Measurements from ENCODE around the gene ACTR1B.
A peak's percentile ranks its signal among the peaks of the same experiment; 100 is the strongest.

ACTR1B gene

GRCh38 chr2:97697252-97698235, 33.7 kb upstream of the ACTR1B start:
- 32% methylated on average over 10 of the region's 14 CpGs for WGBS

DNA sequence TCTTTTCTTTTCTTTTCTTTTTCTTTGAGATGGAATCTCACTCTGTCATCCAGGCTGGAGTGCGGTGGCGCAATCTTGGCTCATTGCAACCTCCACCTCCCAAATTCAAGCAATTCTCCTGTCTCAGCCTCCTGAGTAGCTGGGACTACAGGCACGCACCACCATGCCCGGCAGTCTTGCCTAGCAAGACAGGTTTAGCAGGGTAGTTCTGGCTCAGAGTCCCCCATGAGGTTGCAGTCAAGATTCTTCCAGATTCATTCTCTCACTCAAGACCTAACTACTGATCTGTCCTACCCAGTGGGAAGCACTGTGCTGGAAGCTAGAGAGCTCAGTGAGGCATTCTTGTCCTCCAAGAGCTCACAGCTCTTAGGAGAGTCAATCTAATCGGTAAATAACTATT, 31.9 kb upstream of the ACTR1B start:
- no peaks in the 10 kb centered on the region for H3K36me3 ChIP-seq (ENCODE audit: control insufficient read depth in 1 of 2, insufficient read depth in 2 of 2, low read depth in 1 of 2, low read length in 2 of 2)
- DNase-seq, result no peak

More at GRCh38 chr2:97697252-97698235, 33.7 kb upstream of the ACTR1B start:
- no peak overlapping the region for H3K27ac ChIP-seq (ENCODE audit: low read length, poor library complexity, severe bottlenecking)
- H3K4ac ChIP-seq (ENCODE audit: low read depth in 1 of 2, low read length in 2 of 2), result no peak overlapping the region
- H3K4me1 ChIP-seq (ENCODE audit: control insufficient read depth, insufficient read depth, low read depth, low read length), result peaks cover 4% of the 10 kb centered on the region
- H3K9ac ChIP-seq (ENCODE audit: low read length), result peak overlapping the region; percentile 58
- no peak overlapping the region for H2BK5ac ChIP-seq (ENCODE audit: low read depth, low read length, poor library complexity, severe bottlenecking)
- DNase-seq, result peak; percentile 78
- H2AFZ ChIP-seq (ENCODE audit: low read depth, low read length), result no peak overlapping the region
- no peak overlapping the region for H2BK120ac ChIP-seq (ENCODE audit: low read depth, low read length)
- H3K36me3 ChIP-seq (ENCODE audit: control insufficient read depth in 1 of 2, insufficient read depth in 2 of 2, low read depth in 1 of 2, low read length in 2 of 2), result no peaks in the 10 kb centered on the region
- no peak overlapping the region for H2BK12ac ChIP-seq (ENCODE audit: low read length in 2 of 2)
- no peak overlapping the region for H3K4me2 ChIP-seq (ENCODE audit: low read length, poor library complexity, severe bottlenecking)
- no peaks in the 10 kb centered on the region for H3K27me3 ChIP-seq (ENCODE audit: control insufficient read depth in 1 of 2, insufficient read depth in 1 of 2, low read length in 2 of 2)
- no peak overlapping the region for H4K8ac ChIP-seq (ENCODE audit: low read length)
- no peak overlapping the region for H3K23ac ChIP-seq (ENCODE audit: low read length in 2 of 2)
- no peak overlapping the region for H3K18ac ChIP-seq (ENCODE audit: low read depth in 1 of 2, low read length in 2 of 2)
- H3K14ac ChIP-seq (ENCODE audit: low read length in 2 of 2), result no peak overlapping the region
- no peak overlapping the region for H2BK15ac ChIP-seq (ENCODE audit: low read depth, poor library complexity, severe bottlenecking)
- no peak overlapping the region for H2AK5ac ChIP-seq (ENCODE audit: low read length, severe bottlenecking)
- peaks cover 9% of the 10 kb centered on the region for H3K9me3 ChIP-seq (ENCODE audit: control insufficient read depth, low read length)
- no peaks in the 10 kb centered on the region for H3K79me1 ChIP-seq (replicated peaks; ENCODE audit: low read length, poor library complexity, severe bottlenecking)
- no peak overlapping the region for H4K91ac ChIP-seq (ENCODE audit: low read length)
- H3K4me3 ChIP-seq (ENCODE audit: insufficient read depth in 1 of 2, low read depth in 1 of 2, low read length in 2 of 2), result peak overlapping the region in 1 of 2 experiments; percentile 54

DNA sequence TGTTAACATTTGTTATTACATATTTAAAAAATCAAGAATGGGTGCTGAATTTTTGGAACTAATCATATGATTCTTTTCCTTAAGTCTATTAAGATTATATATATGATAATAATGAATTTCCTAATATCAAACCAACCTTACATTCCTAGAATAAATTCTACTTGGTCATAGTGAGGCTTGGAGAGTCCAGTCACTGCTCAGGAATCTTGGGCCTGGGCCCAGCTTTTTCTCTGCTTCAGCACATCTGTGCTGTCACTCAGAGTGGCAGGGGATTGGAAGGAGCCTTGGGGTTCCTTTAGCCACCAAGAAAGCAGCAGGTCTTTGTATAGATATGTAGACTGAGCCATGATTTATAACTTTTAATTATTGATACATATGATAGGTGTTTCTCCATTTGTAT, 29.6 kb upstream of the ACTR1B start:
- H2BK120ac ChIP-seq (ENCODE audit: low read depth, low read length), result no peak overlapping the region
- H3K36me3 ChIP-seq (ENCODE audit: control insufficient read depth in 1 of 2, insufficient read depth in 2 of 2, low read depth in 1 of 2, low read length in 2 of 2), result no peaks in the 10 kb centered on the region
- H3K27ac ChIP-seq (ENCODE audit: low read length, poor library complexity, severe bottlenecking), result no peak overlapping the region
- no peak overlapping the region for H2BK5ac ChIP-seq (ENCODE audit: low read depth, low read length, poor library complexity, severe bottlenecking)
- H3K4me1 ChIP-seq (ENCODE audit: control insufficient read depth, insufficient read depth, low read depth, low read length), result peaks cover 3% of the 10 kb centered on the region
- no peak overlapping the region for H3K4me2 ChIP-seq (ENCODE audit: low read length, poor library complexity, severe bottlenecking)
- no peak overlapping the region for H3K4me3 ChIP-seq (ENCODE audit: insufficient read depth in 1 of 2, low read depth in 1 of 2, low read length in 2 of 2)
- H3K14ac ChIP-seq (ENCODE audit: low read length in 2 of 2), result no peak overlapping the region
- no peak overlapping the region for H4K8ac ChIP-seq (ENCODE audit: low read length)
- H3K9me3 ChIP-seq (ENCODE audit: control insufficient read depth, low read length), result peaks cover 9% of the 10 kb centered on the region
- H3K27me3 ChIP-seq (ENCODE audit: control insufficient read depth in 1 of 2, insufficient read depth in 1 of 2, low read length in 2 of 2), result no peaks in the 10 kb centered on the region
- H2AK5ac ChIP-seq (ENCODE audit: low read length, severe bottlenecking), result no peak overlapping the region
- no peak overlapping the region for H3K18ac ChIP-seq (ENCODE audit: low read depth in 1 of 2, low read length in 2 of 2)
- no peak for DNase-seq
- H3K23ac ChIP-seq (ENCODE audit: low read length in 2 of 2), result no peak overlapping the region
- no peak overlapping the region for H3K4ac ChIP-seq (ENCODE audit: low read depth in 1 of 2, low read length in 2 of 2)
- no peak overlapping the region for H2BK15ac ChIP-seq (ENCODE audit: low read depth, poor library complexity, severe bottlenecking)
- no peak overlapping the region for H2BK12ac ChIP-seq (ENCODE audit: low read length in 2 of 2)
- H4K91ac ChIP-seq (ENCODE audit: low read length), result no peak overlapping the region
- H2AFZ ChIP-seq (ENCODE audit: low read depth, low read length), result no peak overlapping the region
- H3K79me1 ChIP-seq (replicated peaks; ENCODE audit: low read length, poor library complexity, severe bottlenecking), result no peaks in the 10 kb centered on the region
- no peak overlapping the region for H3K9ac ChIP-seq (ENCODE audit: low read length)

More for the DNA sequence above, 31.9 kb upstream of the ACTR1B start:
- Histone ChIP-seq H3K4me1 (ENCODE audit: control insufficient read depth, insufficient read depth, low read depth, low read length) (peaks cover 3% of the 10 kb centered on the region), H3K14ac (ENCODE audit: low read length in 2 of 2) (no peak overlapping the region), H3K23ac (ENCODE audit: low read length in 2 of 2) (no peak overlapping the region), H3K4me3 (ENCODE audit: insufficient read depth in 1 of 2, low read depth in 1 of 2, low read length in 2 of 2) (no peak overlapping the region), H4K91ac (ENCODE audit: low read length) (no peak overlapping the region), H3K27ac (ENCODE audit: low read length, poor library complexity, severe bottlenecking) (no peak overlapping the region), H3K9me3 (ENCODE audit: control insufficient read depth, low read length) (peaks cover 9% of the 10 kb centered on the region), H3K27me3 (ENCODE audit: control insufficient read depth in 1 of 2, insufficient read depth in 1 of 2, low read length in 2 of 2) (no peaks in the 10 kb centered on the region), H3K4ac (ENCODE audit: low read depth in 1 of 2, low read length in 2 of 2) (no peak overlapping the region), H2BK12ac (ENCODE audit: low read length in 2 of 2) (no peak overlapping the region), H4K8ac (ENCODE audit: low read length) (no peak overlapping the region), H2BK15ac (ENCODE audit: low read depth, poor library complexity, severe bottlenecking) (no peak overlapping the region), H3K18ac (ENCODE audit: low read depth in 1 of 2, low read length in 2 of 2) (no peak overlapping the region), H3K9ac (ENCODE audit: low read length) (no peak overlapping the region), H2AFZ (ENCODE audit: low read depth, low read length) (no peak overlapping the region), H2BK120ac (ENCODE audit: low read depth, low read length) (no peak overlapping the region), H3K79me1 (replicated peaks; ENCODE audit: low read length, poor library complexity, severe bottlenecking) (no peaks in the 10 kb centered on the region), H2AK5ac (ENCODE audit: low read length, severe bottlenecking) (no peak overlapping the region), H2BK5ac (ENCODE audit: low read depth, low read length, poor library complexity, severe bottlenecking) (no peak overlapping the region), H3K4me2 (ENCODE audit: low read length, poor library complexity, severe bottlenecking) (no peak overlapping the region)
- 97% methylated on average over 4 of the region's 5 CpGs for WGBS

DNA sequence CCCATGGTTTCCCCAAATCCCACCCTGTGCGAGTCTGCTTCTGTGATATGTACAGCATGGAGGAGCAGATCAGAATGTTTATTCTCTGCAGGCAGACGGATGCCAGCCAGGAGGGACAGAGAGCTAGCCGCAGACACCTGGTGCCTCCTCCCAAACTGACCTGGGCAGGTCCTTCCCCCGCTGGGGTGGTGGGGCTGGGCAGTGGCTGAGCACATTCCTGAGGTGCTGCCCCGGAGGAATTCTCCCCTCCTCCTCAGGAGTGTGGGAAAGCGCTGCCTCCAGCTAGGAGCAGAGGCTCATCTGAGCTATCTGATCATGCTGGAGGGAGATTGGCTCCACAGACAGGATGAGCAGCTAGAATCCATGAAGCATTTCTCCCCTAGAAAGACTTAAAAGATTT, 27.3 kb upstream of the ACTR1B start:
- Histone ChIP-seq H3K4me2 (ENCODE audit: low read length, poor library complexity, severe bottlenecking) (no peak overlapping the region), H3K18ac (ENCODE audit: low read depth in 1 of 2, low read length in 2 of 2) (no peak overlapping the region), H2BK12ac (ENCODE audit: low read length in 2 of 2) (no peak overlapping the region), H3K4me3 (ENCODE audit: insufficient read depth in 1 of 2, low read depth in 1 of 2, low read length in 2 of 2) (no peak overlapping the region), H2BK5ac (ENCODE audit: low read depth, low read length, poor library complexity, severe bottlenecking) (no peak overlapping the region), H3K36me3 (ENCODE audit: control insufficient read depth in 1 of 2, insufficient read depth in 2 of 2, low read depth in 1 of 2, low read length in 2 of 2) (no peaks in the 10 kb centered on the region), H3K9ac (ENCODE audit: low read length) (no peak overlapping the region), H3K27ac (ENCODE audit: low read length, poor library complexity, severe bottlenecking) (no peak overlapping the region), H4K91ac (ENCODE audit: low read length) (no peak overlapping the region), H4K8ac (ENCODE audit: low read length) (no peak overlapping the region), H2BK120ac (ENCODE audit: low read depth, low read length) (no peak overlapping the region), H3K9me3 (ENCODE audit: control insufficient read depth, low read length) (peaks cover 9% of the 10 kb centered on the region), H3K14ac (ENCODE audit: low read length in 2 of 2) (no peak overlapping the region), H3K4me1 (ENCODE audit: control insufficient read depth, insufficient read depth, low read depth, low read length) (peaks cover 3% of the 10 kb centered on the region), H3K23ac (ENCODE audit: low read length in 2 of 2) (no peak overlapping the region), H3K79me1 (replicated peaks; ENCODE audit: low read length, poor library complexity, severe bottlenecking) (no peaks in the 10 kb centered on the region), H3K4ac (ENCODE audit: low read depth in 1 of 2, low read length in 2 of 2) (no peak overlapping the region), H2AFZ (ENCODE audit: low read depth, low read length) (no peak overlapping the region), H3K27me3 (ENCODE audit: control insufficient read depth in 1 of 2, insufficient read depth in 1 of 2, low read length in 2 of 2) (no peaks in the 10 kb centered on the region), H2AK5ac (ENCODE audit: low read length, severe bottlenecking) (no peak overlapping the region), H2BK15ac (ENCODE audit: low read depth, poor library complexity, severe bottlenecking) (no peak overlapping the region)
- DNase-seq, result no peak
- WGBS, result 56% methylated on average over 6 of the region's 6 CpGs

Measured in mesenchymal stem cell (in vitro differentiated cells and primary cell).